Peyer's patch (tissue), 4 donors: ENCODE results near the gene HTATSF1. TPM values are rescaled to one million over a fixed set of nuclear protein-coding genes. Genes with fewer than 3 reads are reported as not detected.

Experiments
- DNase-seq, 3 donors: peaks; one replicate each; pipeline ENCODE4 v3.0.0-alpha.2; 2017 to 2019
- H3K27ac ChIP-seq, 4 donors: fragments of 200-600 bp; sonication (generic); one replicate each; pipeline ENCODE4 v1.5.1; 2016 to 2019
- H3K27me3 ChIP-seq, 2 donors: fragments of 200-600 bp; sonication (generic); one replicate each; pipeline ENCODE4 v1.5.1; 2019
- H3K36me3 ChIP-seq, 3 donors: fragments of 200-600 bp; sonication (generic); one replicate each; pipeline ENCODE4 v1.5.1; 2016 to 2019
- H3K4me1 ChIP-seq, 4 donors: fragments of 200-600 bp; sonication (generic); one replicate each; pipeline ENCODE4 v1.5.1; 2016 to 2019
- H3K4me3 ChIP-seq, 4 donors: fragments of 200-600 bp; sonication (generic); 1 replicate in 3 of 4; 2 replicates in 1 of 4; pipeline ENCODE4 v1.5.1; 2016 to 2019; ENCODE audit warnings: mild to moderate bottlenecking in 1 of 4
- H3K9me3 ChIP-seq, 4 donors: fragments of 200-600 bp; sonication (generic); one replicate each; pipeline ENCODE4 v1.5.1; 2016 to 2019; ENCODE audit warnings: mild to moderate bottlenecking in 1 of 4
- CTCF ChIP-seq, 6 experiments: fragments of 450-650 bp in 4 of 6; fragments of 200-600 bp in 2 of 6; sonication (generic) in 1 of 6; IDR thresholded peaks; one replicate each; pipeline ENCODE4 v1.5.1; 2017 to 2019; ENCODE audit warnings: antibody characterized with exemption in 6 of 6, mild to moderate bottlenecking in 3 of 6, moderate library complexity in 1 of 6
- POLR2A ChIP-seq, 2 donors: fragments of 450-650 bp; IDR thresholded peaks; one replicate each; pipeline ENCODE4 v1.5.1; 2017; ENCODE audit warnings: antibody characterized with exemption in 2 of 2, mild to moderate bottlenecking in 2 of 2, moderate library complexity in 2 of 2
- total RNA-seq, 4 donors: library from RNA; depleted of rRNA; stranded (reverse); fragments of >200 nt; gene quantifications; one replicate each; pipeline ENCODE4 v1.1.0, GENCODE V29; 2016

HTATSF1 gene
- total RNA-seq, 4 donors from 2014 or later, result 25.9 to 45.4 (median 27.9) TPM

- no peak overlapping the region for H3K4me3 ChIP-seq
- no peak overlapping the region for H3K27ac ChIP-seq
- H3K4me1 ChIP-seq, result no peaks in the 10 kb centered on the region
- no peaks in the 10 kb centered on the region for H3K9me3 ChIP-seq
- H3K27me3 ChIP-seq, result no peaks in the 10 kb centered on the region
- no peak for DNase-seq
- TF ChIP-seq POLR2A (IDR thresholded peaks at IDR 0.05), result no peak
- no peak for TF ChIP-seq CTCF (IDR thresholded peaks at IDR 0.05)
- H3K36me3 ChIP-seq, result no peaks in the 10 kb centered on the region
Observed at GRCh38 chrX:136480383-136480782, 17.0 kb upstream of the HTATSF1 start.

GRCh38 chrX:136487647-136488046, 9.7 kb upstream of the HTATSF1 start, which contains the start of gene BRS3:
Gene BRS3 (plus strand): TSS chrX:136487947. CDS start chrX:136488115, 168 bp downstream.
- no peak for DNase-seq
- TF ChIP-seq POLR2A (IDR thresholded peaks at IDR 0.05), result no peak
- no peak for TF ChIP-seq CTCF (IDR thresholded peaks at IDR 0.05)

GRCh38 chrX:136488706-136489105, 8.7 kb upstream of the HTATSF1 start:
- Histone ChIP-seq H3K27me3 (no peaks in the 10 kb centered on the region), H3K9me3 (no peaks in the 10 kb centered on the region)
- TF ChIP-seq CTCF (IDR thresholded peaks at IDR 0.05) (no peak), POLR2A (IDR thresholded peaks at IDR 0.05) (no peak)

More at GRCh38 chrX:136487647-136488046, 9.7 kb upstream of the HTATSF1 start, which contains the start of gene BRS3:
- H3K27me3 ChIP-seq, result no peaks in the 10 kb centered on the region
- no peak within 1 kb of the TSS for H3K27ac ChIP-seq
- no peaks in the 10 kb centered on the region for H3K4me1 ChIP-seq
- no peaks in the 10 kb centered on the region for H3K9me3 ChIP-seq
- no peaks in the 10 kb centered on the region for H3K36me3 ChIP-seq
- H3K4me3 ChIP-seq, result no peak within 1 kb of the TSS

GRCh38 chrX:136491832-136492231, 5.6 kb upstream of the HTATSF1 start:
- H3K27ac ChIP-seq, result no peak overlapping the region
- TF ChIP-seq POLR2A (IDR thresholded peaks at IDR 0.05) (no peak), CTCF (IDR thresholded peaks at IDR 0.05) (no peak)
- no peak for DNase-seq
- H3K4me1 ChIP-seq, result no peaks in the 10 kb centered on the region
- no peak overlapping the region for H3K4me3 ChIP-seq
- H3K9me3 ChIP-seq, result no peaks in the 10 kb centered on the region
- no peaks in the 10 kb centered on the region for H3K27me3 ChIP-seq
- H3K36me3 ChIP-seq, result no peaks in the 10 kb centered on the region

More at GRCh38 chrX:136488706-136489105, 8.7 kb upstream of the HTATSF1 start:
- Histone ChIP-seq H3K4me3 (no peak overlapping the region), H3K4me1 (no peaks in the 10 kb centered on the region), H3K36me3 (no peaks in the 10 kb centered on the region), H3K27ac (no peak overlapping the region)
- DNase-seq, result no peak

GRCh38 chrX:136493011-136493410, 4.4 kb upstream of the HTATSF1 start:
- H3K4me1 ChIP-seq, result no peaks in the 10 kb centered on the region
- no peak overlapping the region for H3K27ac ChIP-seq
- no peak for DNase-seq
- H3K9me3 ChIP-seq, result no peaks in the 10 kb centered on the region
- H3K4me3 ChIP-seq, result no peak overlapping the region
- TF ChIP-seq POLR2A (IDR thresholded peaks at IDR 0.05) (no peak), CTCF (IDR thresholded peaks at IDR 0.05) (no peak)
- no peaks in the 10 kb centered on the region for H3K27me3 ChIP-seq
- H3K36me3 ChIP-seq, result no peaks in the 10 kb centered on the region

- H3K27ac ChIP-seq, result no peak overlapping the region
- no peak for DNase-seq
- H3K4me1 ChIP-seq, result no peaks in the 10 kb centered on the region
- H3K27me3 ChIP-seq, result no peaks in the 10 kb centered on the region
- TF ChIP-seq POLR2A (IDR thresholded peaks at IDR 0.05), result no peak
- H3K36me3 ChIP-seq, result no peaks in the 10 kb centered on the region
- no peaks in the 10 kb centered on the region for H3K9me3 ChIP-seq
- no peak overlapping the region for H3K4me3 ChIP-seq
Observed at GRCh38 chrX:136495043-136495442, 2.3 kb upstream of the HTATSF1 start.
